IMR-90 (cell line): ENCODE results near the gene VIPR2. TPM values are rescaled to one million over a fixed set of nuclear protein-coding genes. Genes with fewer than 3 reads are reported as not detected.

Experiments used
- ATAC-seq: fragments of 200-7000 bp; cut with Tn5 transposase; 2 replicates; pipeline ENCODE4 v1.9.1; 2020; ENCODE audit warnings: low read depth, mild to moderate bottlenecking, moderate library complexity
- BruUV-seq: library from RNA; stranded (reverse); fragments of 400-500 nt; replicated peaks from 2 replicates; lab custom pipeline; 2021; lab: Mats Ljungman, UMichigan
- CTCF ChIA-PET: fragments of 300-600 bp; formaldehyde crosslinking; extraction: SDS; loops from one replicate; lab custom pipeline; 2021; ENCODE audit warnings: antibody characterized with exemption; lab: Yijun Ruan, JAX
- POLR2A ChIA-PET: fragments of 300-600 bp; sonication (Branson Sonifier 250); formaldehyde crosslinking; loops from one replicate; lab custom pipeline; 2022; ENCODE audit warnings: antibody characterized with exemption; ENCODE audit not compliant: unreplicated experiment; lab: Charles Lee
- DNase-seq: peaks from one replicate; pipeline ENCODE4 v3.0.0; 2013
- H2AFZ ChIP-seq: replicated peaks from 2 replicates; pipeline ENCODE3; 2013; ENCODE audit warnings: low read length, mild to moderate bottlenecking; ENCODE audit not compliant: poor library complexity
- H2AK5ac ChIP-seq: 2 replicates; pipeline ENCODE4 v1.6.1; 2013; ENCODE audit warnings: low read depth, low read length, inconsistent platforms
- H2AK9ac ChIP-seq: replicated peaks from 2 replicates; pipeline ENCODE3; 2013; ENCODE audit warnings: mild to moderate bottlenecking, low read depth, low read length, moderate library complexity; ENCODE audit not compliant: poor library complexity
- H2BK120ac ChIP-seq: 2 replicates; pipeline ENCODE4 v1.6.1; 2013; ENCODE audit warnings: low read depth, low read length, inconsistent platforms
- H2BK15ac ChIP-seq: 3 replicates; pipeline ENCODE4 v1.6.1; 2013; ENCODE audit warnings: low read depth, low read length, inconsistent platforms
- H2BK20ac ChIP-seq: 2 replicates; pipeline ENCODE4 v1.6.1; 2013; ENCODE audit warnings: low read depth, mild to moderate bottlenecking, inconsistent platforms, low read length, moderate library complexity
- H2BK5ac ChIP-seq: 2 replicates; pipeline ENCODE4 v1.6.1; 2013; ENCODE audit warnings: mild to moderate bottlenecking, low read depth, low read length, inconsistent platforms; ENCODE audit not compliant: poor library complexity, severe bottlenecking
- H3K14ac ChIP-seq: replicated peaks from 2 replicates; pipeline ENCODE4 v1.6.1; 2013; ENCODE audit warnings: low read depth, low read length, inconsistent platforms
- H3K18ac ChIP-seq: 2 replicates; pipeline ENCODE4 v1.6.1; 2013; ENCODE audit warnings: low read depth, low read length, control low read depth
- H3K23ac ChIP-seq: 2 replicates; pipeline ENCODE4 v1.6.1; 2013; ENCODE audit warnings: low read depth, low read length, inconsistent platforms
- H3K27ac ChIP-seq: 2 replicates; pipeline ENCODE4 v1.5.1; 2013; ENCODE audit warnings: mild to moderate bottlenecking, control low read depth, low read length; ENCODE audit not compliant: insufficient read depth
- H3K27me3 ChIP-seq: 2 replicates; pipeline ENCODE4 v1.6.1; 2013; ENCODE audit warnings: low read length; ENCODE audit not compliant: control insufficient read depth, insufficient read depth
- H3K36me3 ChIP-seq: 2 replicates; pipeline ENCODE4 v1.6.1; 2013; ENCODE audit warnings: low read length, mixed read lengths; ENCODE audit not compliant: control insufficient read depth, insufficient read depth
- H3K4ac ChIP-seq: 2 replicates; pipeline ENCODE4 v1.6.1; 2013; ENCODE audit warnings: low read depth, low read length, inconsistent platforms
- H3K4me1 ChIP-seq: 2 replicates; pipeline ENCODE4 v1.6.1; 2013; ENCODE audit warnings: low read length, mixed read lengths; ENCODE audit not compliant: control insufficient read depth, insufficient read depth
- H3K4me2 ChIP-seq: 2 replicates; pipeline ENCODE4 v1.6.1; 2013; ENCODE audit warnings: low read depth, mild to moderate bottlenecking, control low read depth, low read length, moderate library complexity
- H3K4me3 ChIP-seq: 2 replicates; pipeline ENCODE4 v1.5.1; 2013; ENCODE audit warnings: low read depth, mild to moderate bottlenecking, control low read depth, low read length, moderate library complexity; ENCODE audit not compliant: insufficient read depth
- H3K56ac ChIP-seq: 2 replicates; pipeline ENCODE4 v1.6.1; 2013; ENCODE audit warnings: low read length, inconsistent platforms; ENCODE audit not compliant: insufficient read depth; ENCODE audit errors: extremely low read depth
- H3K79me1 ChIP-seq, 2 experiments: 2 replicates each; pipeline ENCODE4 v1.6.1; 2013; ENCODE audit warnings: low read length in 2 of 2, inconsistent platforms in 1 of 2, low read depth in 1 of 2
- H3K9ac ChIP-seq: 2 replicates; pipeline ENCODE4 v1.6.1; 2013; ENCODE audit warnings: low read depth, low read length, control low read depth
- H3K9me1 ChIP-seq: 2 replicates; pipeline ENCODE4 v1.6.1; 2013; ENCODE audit warnings: low read length, inconsistent platforms; ENCODE audit not compliant: insufficient read depth
- H3K9me3 ChIP-seq: 2 replicates; pipeline ENCODE4 v1.6.1; 2013; ENCODE audit warnings: low read length; ENCODE audit not compliant: control insufficient read depth, insufficient read depth
- H4K20me1 ChIP-seq: 2 replicates; pipeline ENCODE4 v1.6.1; 2013; ENCODE audit warnings: low read length, inconsistent platforms; ENCODE audit not compliant: insufficient read depth
- H4K5ac ChIP-seq: 2 replicates; pipeline ENCODE4 v1.6.1; 2013; ENCODE audit warnings: mild to moderate bottlenecking, low read depth, low read length, control low read depth
- H4K8ac ChIP-seq, 2 experiments: 2 replicates each; pipeline ENCODE4 v1.6.1; 2013; ENCODE audit warnings: low read depth in 2 of 2, low read length in 2 of 2, control low read depth in 1 of 2, inconsistent platforms in 1 of 2
- H4K91ac ChIP-seq: 2 replicates; pipeline ENCODE4 v1.6.1; 2013; ENCODE audit warnings: low read depth, low read length, inconsistent platforms; ENCODE audit not compliant: insufficient read depth
- MAZ ChIP-seq: IDR thresholded peaks from 2 replicates; pipeline ENCODE4 v1.6.1; 2012; ENCODE audit warnings: low read depth, mild to moderate bottlenecking, low read length, improper control_type of control experiment, moderate library complexity, borderline replicate concordance
- RCOR1 ChIP-seq: IDR thresholded peaks from 2 replicates; pipeline ENCODE4 v1.6.1; 2012; ENCODE audit warnings: mild to moderate bottlenecking, low read length, improper control_type of control experiment; ENCODE audit not compliant: insufficient replicate concordance
- WGBS, 2 experiments: methylation state at CpG; one replicate each; pipeline versions ENCODE4 v1.1.5 to v1.1.7; 2013; ENCODE audit warnings: missing lambda C conversion rate in 2 of 2; ENCODE audit not compliant: insufficient read length in 1 of 2; ENCODE audit errors: extremely low coverage in 2 of 2; 5-methylcytosine and 5-hydroxymethylcytosine counted together
- dilution Hi-C: fragments of 300-500 bp; cut with HindIII; formaldehyde crosslinking; loops from one replicate; pipeline ENCODE4 v1.14.3; 2018; ENCODE audit warnings: low sequenced_read_pairs; ENCODE audit not compliant: unreplicated experiment
- in situ Hi-C: fragments of 300-500 bp; cut with MboI; formaldehyde crosslinking; loops from 3 replicates; pipeline ENCODE4 v1.14.3; 2019; ENCODE audit warnings: low sequenced_read_pairs, inconsistent platforms, mixed read lengths
- intact Hi-C: fragments of 100-400 bp; cut with micrococcal nuclease; formaldehyde crosslinking; loops from 2 replicates; pipeline ENCODE4 v1.10.0; 2022
- polyA plus RNA-seq, 3 experiments: library from polyadenylated mRNA; depleted of rRNA; stranded (reverse); fragments of >200 nt; gene quantifications; 2 replicates each; pipeline ENCODE4 v1.2.3, GENCODE V29; 2012; ENCODE audit warnings: low replicate concordance in 1 of 3
- total RNA-seq: library from RNA; depleted of rRNA; stranded (reverse); fragments of >200 nt; gene quantifications from 2 replicates; pipeline ENCODE4 v1.2.3, GENCODE V29; 2012

VIPR2 gene
- total and polyA plus RNA-seq, 2 of the 4 experiments (the other 2 are of a cell fraction), result not detected

- H3K79me1 ChIP-seq, result no peaks in the 10 kb centered on the region
- no peak overlapping the region; the same call in 1 of the 2 replicates for H3K27ac ChIP-seq
- H3K4me1 ChIP-seq, result no peaks in the 10 kb centered on the region
- H4K5ac ChIP-seq, result no peak overlapping the region
- no TSS peak for BruUV-seq
- ATAC-seq, result no peak
- no peaks in the 10 kb centered on the region for H3K36me3 ChIP-seq
- H2BK120ac ChIP-seq, result no peak overlapping the region
- H3K18ac ChIP-seq, result no peak overlapping the region
- H3K4ac ChIP-seq, result no peak overlapping the region
- CTCF ChIA-PET, result no interaction called here
- H3K4me2 ChIP-seq, result no peak overlapping the region
- POLR2A ChIA-PET, result no interaction called here
- in situ Hi-C loops (no loop called here), dilution Hi-C loops (no loop called here), intact Hi-C loops (no loop called here)
- H3K9ac ChIP-seq, result no peak overlapping the region
- H3K14ac ChIP-seq, result no peak overlapping the region
- no peak overlapping the region for H3K23ac ChIP-seq
- no peak overlapping the region for H2BK15ac ChIP-seq
- H3K9me1 ChIP-seq, result no peaks in the 10 kb centered on the region
- H4K91ac ChIP-seq, result no peak overlapping the region
- no peak overlapping the region for H2AFZ ChIP-seq
- H2BK20ac ChIP-seq, result no peak overlapping the region
- no peak overlapping the region for H2BK5ac ChIP-seq
- H2AK9ac ChIP-seq, result no peak overlapping the region
- no peak overlapping the region for H2AK5ac ChIP-seq
- peaks cover 63% of the 10 kb centered on the region for H3K9me3 ChIP-seq
- H4K20me1 ChIP-seq, result no peaks in the 10 kb centered on the region
- no peaks in the 10 kb centered on the region for H3K27me3 ChIP-seq
- WGBS, 2 experiments, result 66% methylated on average over 6 of the region's 10 CpGs; no CpG with 5 or more reads in 1 of the 2 experiments
- H3K56ac ChIP-seq, result no peak overlapping the region
- no peak for TF ChIP-seq MAZ
- TF ChIP-seq RCOR1, result no peak
- DNase-seq, result no peak
- H4K8ac ChIP-seq, result no peak overlapping the region
- H3K4me3 ChIP-seq, result no peak overlapping the region
These were observed 44.9 kb downstream of the VIPR2 start for GRCh38 chr7:159099711-159100231.
